TTC549 (cell line): ENCODE measurements around the gene GPR119.
"Not testable (repeated sequence)": the region's sequence is repeated elsewhere in the genome, so short reads cannot be mapped to it uniquely, and the experiment has no call there.

Experiments used
- FAIRE-seq: peaks from 2 replicates; lab custom pipeline; 2012; peaks lifted over from hg19 to GRCh38; lab: Jason Lieb, UNC

The GPR119 gene

DNA sequence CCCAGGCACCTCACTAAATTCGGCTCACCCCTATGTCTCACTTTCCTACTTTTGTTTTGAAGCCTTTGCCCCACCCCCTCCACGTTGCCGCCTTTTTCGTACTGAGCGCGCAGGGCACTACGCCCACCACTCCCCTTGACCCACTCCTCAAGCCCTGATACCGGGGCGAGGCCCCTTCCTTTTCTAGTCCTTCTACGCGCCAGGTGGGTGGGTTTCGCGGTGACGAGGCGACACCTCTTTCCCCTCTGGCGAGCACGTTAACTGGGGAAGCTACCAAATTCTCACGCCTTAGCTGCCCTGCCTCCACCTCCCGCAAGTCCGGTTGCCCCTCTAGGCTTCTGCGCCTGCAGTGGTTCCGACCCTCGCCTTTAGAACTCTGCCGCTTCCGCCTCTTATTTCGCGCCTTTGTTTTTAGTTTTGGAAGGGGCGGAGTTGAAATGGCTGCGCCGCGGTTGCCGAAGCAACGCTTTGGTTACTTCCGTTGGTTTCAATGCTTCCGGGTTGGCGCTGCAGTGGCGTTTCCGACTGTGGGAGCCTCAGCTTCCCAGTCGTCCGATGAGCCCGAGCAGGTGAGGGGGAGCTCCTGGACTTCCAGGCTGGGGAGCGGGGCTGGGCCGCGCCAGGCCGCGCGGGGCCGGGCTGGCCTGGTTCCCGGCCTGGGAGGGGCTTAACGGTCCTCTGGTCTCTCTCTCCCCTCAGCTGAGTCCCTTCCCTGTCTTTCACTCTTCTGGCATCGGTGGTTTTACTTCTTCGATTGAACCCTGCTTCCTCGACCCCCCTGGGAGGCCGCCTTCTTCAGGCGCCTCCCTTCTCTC is 45.9 kb downstream of the GPR119 start, which contains the start of gene SLC25A14:
TSS of gene SLC25A14 (plus strand) at position 512 of the 815 bp plus-strand sequence. CDS start 360 bp downstream, outside the sequence.
- FAIRE-seq = no peak

DNA sequence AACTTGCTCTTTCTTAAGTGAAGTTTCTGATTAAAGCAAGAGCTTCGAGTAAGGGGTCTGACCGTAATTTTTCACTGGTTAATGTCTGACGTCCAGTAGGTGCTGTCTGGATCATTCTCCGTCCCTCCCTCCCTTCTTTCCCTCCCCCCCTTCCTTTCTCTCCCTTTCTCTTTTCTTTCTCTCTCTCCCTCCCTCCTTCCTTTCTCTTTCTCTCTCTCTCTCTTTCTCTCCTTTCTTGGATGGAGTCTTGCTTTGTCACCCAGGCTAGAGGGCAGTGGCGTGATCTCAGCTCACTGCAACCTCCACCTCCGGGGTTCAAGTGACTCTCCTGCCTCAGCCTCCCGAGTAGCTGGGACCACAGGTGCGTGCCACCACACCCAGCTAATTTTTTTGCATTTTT is 46.6 kb downstream of the GPR119 start:
- not testable (repeated sequence) for FAIRE-seq

DNA sequence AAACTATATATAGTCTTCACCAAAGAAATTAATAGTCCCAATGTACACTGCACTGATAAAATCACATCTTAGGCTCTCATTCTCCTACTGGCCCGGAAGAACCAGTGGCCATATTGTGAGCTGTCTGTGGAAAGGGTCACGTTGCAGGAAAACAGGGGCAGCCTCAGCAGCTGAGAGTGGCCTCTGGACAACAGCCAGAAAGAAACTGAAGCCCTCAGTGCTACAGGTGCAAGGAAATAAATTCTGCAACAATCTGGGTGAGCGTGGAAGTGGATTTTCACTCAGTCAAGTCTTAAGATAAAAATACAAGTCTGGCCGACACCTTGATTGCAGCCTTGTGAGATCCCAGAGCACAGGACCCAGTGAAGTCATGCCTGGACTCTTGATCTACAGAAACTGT is 48.9 kb downstream of the GPR119 start:
- FAIRE-seq = no peak
